Tibial artery (tissue), 4 donors: ENCODE measurements around the gene TSPAN16.
A peak's percentile ranks its signal among the peaks of the same experiment; 100 is the strongest.
"Not testable (repeated sequence)": the region's sequence is repeated elsewhere in the genome, so short reads cannot be mapped to it uniquely, and the experiment has no call there.

Experiments
- DNase-seq, 2 donors: peaks; one replicate each; pipeline ENCODE4 v3.0.0-alpha.2; 2019
- H3K27ac ChIP-seq, 2 donors: fragments of 200-600 bp; sonication (generic) in 1 of 2; 1 replicate in 1 of 2; 2 replicates in 1 of 2; pipeline ENCODE4 v1.5.1; 2018 to 2019; ENCODE audit warnings: mild to moderate bottlenecking in 1 of 2
- H3K27me3 ChIP-seq, 2 donors: fragments of 200-600 bp; sonication (generic) in 1 of 2; one replicate each; pipeline versions ENCODE4 v1.5.1 to v1.6.0; 2016 to 2019
- H3K36me3 ChIP-seq, 3 donors: fragments of 200-600 bp; sonication (generic) in 2 of 3; one replicate each; pipeline ENCODE4 v1.5.1; 2016 to 2019; ENCODE audit warnings: mild to moderate bottlenecking in 2 of 3
- H3K4me1 ChIP-seq, 4 donors: fragments of 200-600 bp; sonication (generic) in 2 of 4; 1 replicate in 3 of 4; 2 replicates in 1 of 4; pipeline ENCODE4 v1.5.1; 2016 to 2019
- H3K4me3 ChIP-seq, 2 donors: fragments of 200-600 bp; sonication (generic) in 1 of 2; 1 replicate in 1 of 2; 2 replicates in 1 of 2; pipeline ENCODE4 v1.5.1; 2018 to 2019; ENCODE audit warnings: mild to moderate bottlenecking in 2 of 2
- H3K9me3 ChIP-seq, 3 donors: fragments of 200-600 bp; sonication (generic) in 1 of 3; one replicate each; pipeline ENCODE4 v1.5.1; 2016 to 2019
- intact Hi-C: fragments of 100-400 bp; cut with DNase I; formaldehyde crosslinking; loops from one replicate; pipeline ENCODE4 v1.15.0; 2023; ENCODE audit warnings: low total_unique reads
- TF ChIP-seq, protein P1 (sequence below), 2 experiments: fragments of 200-600 bp in 1 of 2; fragments of 450-650 bp in 1 of 2; IDR thresholded peaks; one replicate each; pipeline ENCODE4 v1.5.1; 2017 to 2019; ENCODE audit warnings: antibody characterized with exemption in 2 of 2, mild to moderate bottlenecking in 1 of 2, moderate library complexity in 1 of 2

Gene TSPAN16

DNA sequence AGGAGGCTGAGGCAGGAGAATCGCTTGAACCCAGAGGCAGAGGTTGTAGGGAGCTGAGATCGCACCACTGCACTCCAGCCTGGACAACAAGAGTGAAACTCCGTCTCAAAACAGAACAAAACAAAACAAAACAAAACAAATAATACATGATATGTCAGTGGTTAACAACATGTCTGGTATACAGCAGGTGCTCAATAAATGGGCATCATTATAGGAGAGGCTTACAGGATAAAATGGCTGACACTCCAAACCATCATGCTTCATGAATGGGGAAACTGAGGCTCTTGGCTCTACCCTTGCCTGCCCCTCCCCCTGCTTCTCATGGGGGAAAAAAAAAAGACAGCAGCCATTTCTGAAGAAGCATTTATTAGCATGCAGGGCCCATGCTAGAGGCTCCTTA, 46.5 kb downstream of the TSPAN16 start:
- TF ChIP-seq, protein P1, sequence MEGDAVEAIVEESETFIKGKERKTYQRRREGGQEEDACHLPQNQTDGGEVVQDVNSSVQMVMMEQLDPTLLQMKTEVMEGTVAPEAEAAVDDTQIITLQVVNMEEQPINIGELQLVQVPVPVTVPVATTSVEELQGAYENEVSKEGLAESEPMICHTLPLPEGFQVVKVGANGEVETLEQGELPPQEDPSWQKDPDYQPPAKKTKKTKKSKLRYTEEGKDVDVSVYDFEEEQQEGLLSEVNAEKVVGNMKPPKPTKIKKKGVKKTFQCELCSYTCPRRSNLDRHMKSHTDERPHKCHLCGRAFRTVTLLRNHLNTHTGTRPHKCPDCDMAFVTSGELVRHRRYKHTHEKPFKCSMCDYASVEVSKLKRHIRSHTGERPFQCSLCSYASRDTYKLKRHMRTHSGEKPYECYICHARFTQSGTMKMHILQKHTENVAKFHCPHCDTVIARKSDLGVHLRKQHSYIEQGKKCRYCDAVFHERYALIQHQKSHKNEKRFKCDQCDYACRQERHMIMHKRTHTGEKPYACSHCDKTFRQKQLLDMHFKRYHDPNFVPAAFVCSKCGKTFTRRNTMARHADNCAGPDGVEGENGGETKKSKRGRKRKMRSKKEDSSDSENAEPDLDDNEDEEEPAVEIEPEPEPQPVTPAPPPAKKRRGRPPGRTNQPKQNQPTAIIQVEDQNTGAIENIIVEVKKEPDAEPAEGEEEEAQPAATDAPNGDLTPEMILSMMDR (IDR thresholded peaks at IDR 0.05): no peak
- intact Hi-C loops: no loop called here
- Histone ChIP-seq H3K4me3 (no peak overlapping the region), H3K27me3 (no peaks in the 10 kb centered on the region), H3K9me3 (no peaks in the 10 kb centered on the region), H3K4me1 (peaks cover 0 to 58% (median 47%) of the 10 kb centered on the region in 4 donors), H3K27ac (no peak overlapping the region), H3K36me3 (peaks cover 0 to 17% (median 5%) of the 10 kb centered on the region in 3 donors)
- DNase-seq: no peak

DNA sequence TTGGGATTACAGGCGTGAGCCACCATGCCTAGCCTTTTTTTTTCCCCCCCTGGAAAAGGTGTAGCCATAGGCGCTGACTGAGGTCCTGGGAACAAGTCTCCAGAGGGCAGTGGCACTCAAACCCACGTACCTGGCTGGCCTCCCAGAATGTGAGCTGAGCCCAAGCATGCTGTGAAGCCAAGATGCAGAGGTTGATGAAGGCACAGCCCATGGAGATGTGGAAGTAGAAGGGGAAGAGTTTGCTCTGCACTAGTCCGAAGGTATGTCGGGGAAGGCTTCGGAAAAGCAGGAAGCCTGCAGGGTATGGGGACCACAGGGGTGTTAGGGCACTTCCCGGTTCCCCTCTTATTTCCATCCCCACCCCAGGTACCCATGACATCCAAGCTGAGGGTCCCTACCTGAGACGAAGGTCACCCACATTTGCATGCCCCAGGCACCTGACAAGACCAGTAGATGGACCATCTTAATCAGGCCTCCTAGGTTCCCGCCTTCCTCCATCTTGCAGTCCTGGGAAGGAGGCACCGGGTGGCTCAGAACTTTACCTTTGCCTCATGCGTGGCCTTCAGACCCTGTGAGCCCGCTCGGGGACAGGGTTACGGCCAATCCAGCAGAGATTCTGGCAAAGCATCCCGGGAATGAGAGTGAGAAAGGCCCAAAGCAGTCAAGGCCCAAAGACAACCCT, 49.3 kb downstream of the TSPAN16 start:
- H3K36me3 ChIP-seq: peaks cover 0 to 24% (median 14%) of the 10 kb centered on the region in 3 donors
- H3K9me3 ChIP-seq: no peaks in the 10 kb centered on the region
- TF ChIP-seq, protein P1 (IDR thresholded peaks at IDR 0.05): no peak
- DNase-seq: no peak
- peak overlapping the region; percentile 88 to 94 for H3K27ac ChIP-seq
- intact Hi-C loops: loop anchor here (5.0 kb wide), 1 partner anchor 37 kb away; the partner anchor contains the start of gene EPOR
- peaks cover 0 to 37% (median 32%) of the 10 kb centered on the region in 4 donors for H3K4me1 ChIP-seq
- H3K4me3 ChIP-seq: peak overlapping the region; percentile 83 to 85
- no peaks in the 10 kb centered on the region for H3K27me3 ChIP-seq

DNA sequence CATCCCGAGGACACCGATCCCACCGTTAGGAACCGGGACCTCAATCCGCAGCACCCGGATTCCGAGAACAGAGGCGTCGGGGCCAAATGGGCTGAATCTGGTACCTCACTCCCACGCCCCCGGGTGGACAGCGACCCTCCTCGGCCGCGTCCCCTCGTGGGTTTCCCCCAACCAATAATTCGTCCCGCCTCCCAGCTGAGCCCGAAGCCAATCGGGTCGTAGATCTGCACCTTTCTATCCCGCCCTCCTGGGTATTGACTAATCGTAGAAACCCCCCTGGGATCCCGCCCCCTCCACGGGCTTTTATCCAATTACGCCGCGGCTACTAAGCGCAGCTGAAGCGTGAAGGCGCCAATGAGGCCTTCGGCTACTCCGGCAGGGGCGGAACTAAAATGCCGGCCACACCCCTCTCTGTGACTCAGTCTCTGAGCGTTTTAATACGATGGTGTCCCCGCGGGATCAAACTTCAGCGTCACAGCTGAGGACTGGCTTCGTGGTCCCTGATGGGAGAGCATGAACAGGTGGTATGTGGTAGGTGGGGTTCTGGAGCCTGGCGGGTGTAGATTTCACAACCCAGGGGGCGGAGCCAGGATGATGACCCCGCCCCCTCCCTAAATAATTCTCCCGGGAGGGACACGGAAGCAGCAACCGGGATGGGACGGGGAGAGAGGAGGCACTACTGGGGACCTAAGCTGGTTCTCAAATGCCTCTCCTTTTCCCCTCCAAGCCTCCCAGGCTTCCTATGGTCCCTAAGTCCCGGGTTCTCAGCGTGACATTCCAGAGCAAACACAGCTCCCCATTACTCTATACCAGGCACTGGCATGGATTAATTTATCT, 50.4 kb downstream of the TSPAN16 start, which contains the start of the genes CCDC159 and TMEM205:
CCDC159 (plus strand) TSS at position 416 of the 837 bp plus-strand sequence; CDS start at position 504, 88 bp downstream.
TMEM205 (minus strand) TSS at position 165 of the 837 bp plus-strand sequence. CDS start 649 bp downstream, outside the sequence.
- DNase-seq: peak; percentile 98 to 100
- TF ChIP-seq, protein P1 (IDR thresholded peaks at IDR 0.05): peak in 1 of 2 experiments; percentile 21
- H3K4me3 ChIP-seq: peak within 1 kb of the TSS; percentile 83 to 85
- H3K9me3 ChIP-seq: no peaks in the 10 kb centered on the region
- intact Hi-C loops: loop anchor here (5.0 kb wide), 1 partner anchor 36 kb away; the partner anchor contains the start of gene EPOR
- H3K4me1 ChIP-seq: peaks cover 0 to 37% (median 32%) of the 10 kb centered on the region in 4 donors
- H3K27me3 ChIP-seq: no peaks in the 10 kb centered on the region
- peak within 1 kb of the TSS; percentile 88 to 94 for H3K27ac ChIP-seq
- peaks cover 0 to 23% (median 13%) of the 10 kb centered on the region in 3 donors for H3K36me3 ChIP-seq

DNA sequence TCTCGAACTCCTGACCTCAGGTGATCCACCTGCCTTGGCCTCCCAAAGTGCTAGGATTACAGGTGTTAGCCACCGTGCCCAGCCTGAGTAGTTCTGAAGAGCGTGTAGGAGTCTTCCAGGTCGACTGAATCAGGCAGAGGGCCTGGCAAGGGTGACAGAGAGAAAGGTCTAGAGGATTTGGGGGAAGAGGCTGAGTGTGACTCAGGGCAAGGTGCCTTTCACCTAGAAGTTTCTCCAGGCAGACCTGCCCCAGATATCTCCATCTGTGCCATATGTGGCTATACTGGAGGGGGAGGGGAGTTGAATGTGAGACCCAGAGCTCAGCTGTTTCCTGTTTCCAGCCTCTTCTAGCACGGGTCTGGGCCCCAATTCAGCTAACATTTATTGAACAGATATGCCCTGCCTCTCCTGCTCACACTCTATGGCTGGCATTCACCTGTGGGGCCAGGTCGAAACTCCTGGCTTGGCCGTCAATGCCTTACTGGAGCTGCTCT, 51.6 kb downstream of the TSPAN16 start:
- Histone ChIP-seq H3K9me3 (no peaks in the 10 kb centered on the region), H3K27ac (peak overlapping the region; percentile 88 to 94), H3K27me3 (no peaks in the 10 kb centered on the region), H3K4me1 (peaks cover 0 to 37% (median 32%) of the 10 kb centered on the region in 4 donors), H3K4me3 (no peak overlapping the region), H3K36me3 (peaks cover 0 to 12% (median 9%) of the 10 kb centered on the region in 3 donors)
- intact Hi-C loops: loop anchor here (5.0 kb wide), 1 partner anchor 35 kb away; the partner anchor contains the start of gene EPOR
- TF ChIP-seq, protein P1 (IDR thresholded peaks at IDR 0.05): no peak
- DNase-seq: no peak

DNA sequence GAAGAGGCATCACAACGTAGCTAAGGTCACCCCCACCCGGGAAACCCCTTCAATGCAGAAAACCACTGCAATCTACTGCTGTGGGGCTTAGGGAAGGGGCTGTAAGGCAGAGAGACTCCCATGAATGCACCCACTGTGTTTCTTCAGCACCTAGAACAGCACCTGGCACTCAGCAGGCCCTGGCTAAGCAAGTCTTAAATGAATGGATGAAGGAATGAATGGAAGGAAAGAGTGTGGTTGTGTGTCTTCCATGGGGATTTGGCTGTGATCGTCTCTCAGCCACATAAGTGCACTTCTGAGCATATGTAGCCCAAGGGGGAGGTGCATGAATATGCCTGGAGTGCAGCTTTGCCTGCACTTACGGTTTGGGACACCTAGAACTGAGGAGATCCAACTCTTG, 53.2 kb downstream of the TSPAN16 start:
- Histone ChIP-seq H3K36me3 (peaks cover 0 to 9% (median 7%) of the 10 kb centered on the region in 3 donors), H3K4me3 (no peak overlapping the region), H3K9me3 (no peaks in the 10 kb centered on the region), H3K4me1 (peaks cover 0 to 27% (median 20%) of the 10 kb centered on the region in 4 donors), H3K27me3 (no peaks in the 10 kb centered on the region), H3K27ac (no peak overlapping the region)
- TF ChIP-seq, protein P1 (IDR thresholded peaks at IDR 0.05): no peak
- intact Hi-C loops: loop anchor here (5.0 kb wide), 1 partner anchor 33 kb away; the partner anchor contains the start of gene EPOR
- DNase-seq: no peak

DNA sequence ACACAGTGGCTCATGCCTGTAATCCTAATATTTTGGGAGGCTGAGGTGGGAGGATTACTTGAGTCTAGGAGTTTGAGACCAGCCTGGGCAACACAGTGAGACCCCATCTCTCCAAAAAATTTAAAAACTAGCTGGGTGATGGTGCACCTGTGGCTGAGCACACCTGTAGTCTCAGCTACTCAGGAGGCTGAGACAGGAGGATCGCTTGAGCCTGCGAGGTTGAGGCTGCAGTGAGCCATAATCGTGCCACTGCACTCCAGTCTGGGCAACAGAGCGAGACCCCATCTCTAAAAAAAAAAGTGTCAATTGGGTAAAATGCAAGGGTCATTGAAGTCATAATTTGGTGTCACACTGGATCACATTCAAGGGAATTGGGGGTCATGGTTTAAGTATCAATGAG, 58.1 kb downstream of the TSPAN16 start:
- Histone ChIP-seq H3K4me1 (peaks cover 0 to 23% (median 15%) of the 10 kb centered on the region in 4 donors), H3K36me3 (peaks cover 0 to 21% (median 7%) of the 10 kb centered on the region in 3 donors)
- H3K27me3 ChIP-seq, H3K27ac ChIP-seq, DNase-seq, H3K4me3 ChIP-seq, intact Hi-C loops, H3K9me3 ChIP-seq: not testable (repeated sequence)
